Mesenchymal stem cell (in vitro differentiated cells and primary cell): ENCODE results near the gene TMEM33.

Source experiments
- DNase-seq: peaks from one replicate; pipeline ENCODE4 v3.0.0-alpha.2; 2013
- H2AFZ ChIP-seq: one replicate; pipeline ENCODE4 v1.6.1; 2013; ENCODE audit warnings: low read depth, mild to moderate bottlenecking, control low read depth, inconsistent platforms, low read length, moderate library complexity
- H2AK5ac ChIP-seq: 2 replicates; pipeline ENCODE4 v1.6.1; 2013; ENCODE audit warnings: low read length, moderate library complexity, mild to moderate bottlenecking, inconsistent platforms; ENCODE audit not compliant: severe bottlenecking
- H2BK120ac ChIP-seq: one replicate; pipeline ENCODE4 v1.6.1; 2013; ENCODE audit warnings: low read depth, mild to moderate bottlenecking, inconsistent platforms, low read length, moderate library complexity
- H2BK12ac ChIP-seq, 2 experiments: one replicate each; pipeline ENCODE4 v1.6.1; 2013; ENCODE audit warnings: inconsistent platforms in 2 of 2, low read length in 2 of 2, mild to moderate bottlenecking in 2 of 2, moderate library complexity in 2 of 2, control low read depth in 1 of 2
- H2BK15ac ChIP-seq: one replicate; pipeline ENCODE4 v1.6.1; 2013; ENCODE audit warnings: mild to moderate bottlenecking, low read depth, inconsistent platforms; ENCODE audit not compliant: poor library complexity, severe bottlenecking
- H2BK5ac ChIP-seq: 2 replicates; pipeline ENCODE4 v1.6.1; 2013; ENCODE audit warnings: low read depth, mild to moderate bottlenecking, low read length, control low read depth, inconsistent platforms; ENCODE audit not compliant: poor library complexity, severe bottlenecking
- H3K14ac ChIP-seq, 2 experiments: one replicate each; pipeline ENCODE4 v1.6.1; 2013; ENCODE audit warnings: inconsistent platforms in 2 of 2, low read length in 2 of 2, control low read depth in 1 of 2, mild to moderate bottlenecking in 1 of 2, moderate library complexity in 1 of 2
- H3K18ac ChIP-seq, 2 experiments: one replicate each; pipeline ENCODE4 v1.6.1; 2013; ENCODE audit warnings: inconsistent platforms in 2 of 2, low read length in 2 of 2, control low read depth in 1 of 2, low read depth in 1 of 2, mild to moderate bottlenecking in 1 of 2
- H3K23ac ChIP-seq, 2 experiments: one replicate each; pipeline ENCODE4 v1.6.1; 2013; ENCODE audit warnings: inconsistent platforms in 2 of 2, low read length in 2 of 2, mild to moderate bottlenecking in 2 of 2, moderate library complexity in 2 of 2, control low read depth in 1 of 2
- H3K27ac ChIP-seq: 2 replicates; pipeline ENCODE4 v1.5.1; 2013; ENCODE audit warnings: mild to moderate bottlenecking, moderate library complexity, low read length, control low read depth, inconsistent platforms; ENCODE audit not compliant: poor library complexity, severe bottlenecking
- H3K27me3 ChIP-seq, 2 experiments: 2 replicates each; pipeline versions ENCODE4 v1.6.1 to v1.7.0; 2013; ENCODE audit warnings: low read length in 2 of 2, mild to moderate bottlenecking in 2 of 2, moderate library complexity in 2 of 2, control low read depth in 1 of 2, inconsistent platforms in 1 of 2; ENCODE audit not compliant: control insufficient read depth in 1 of 2, insufficient read depth in 1 of 2
- H3K36me3 ChIP-seq, 2 experiments: 2 replicates each; pipeline versions ENCODE4 v1.6.1 to v1.7.0; 2013; ENCODE audit warnings: low read length in 2 of 2, control low read depth in 1 of 2, inconsistent platforms in 1 of 2, low read depth in 1 of 2, mild to moderate bottlenecking in 1 of 2; ENCODE audit not compliant: insufficient read depth in 2 of 2, control insufficient read depth in 1 of 2
- H3K4ac ChIP-seq, 2 experiments: one replicate each; pipeline ENCODE4 v1.6.1; 2013; ENCODE audit warnings: inconsistent platforms in 2 of 2, low read length in 2 of 2, mild to moderate bottlenecking in 2 of 2, moderate library complexity in 2 of 2, control low read depth in 1 of 2, low read depth in 1 of 2
- H3K4me1 ChIP-seq: 2 replicates; pipeline ENCODE4 v1.6.1; 2013; ENCODE audit warnings: low read depth, low read length, control low read depth; ENCODE audit not compliant: control insufficient read depth, insufficient read depth
- H3K4me2 ChIP-seq: 2 replicates; pipeline ENCODE4 v1.6.1; 2013; ENCODE audit warnings: low read length, mild to moderate bottlenecking, inconsistent platforms; ENCODE audit not compliant: poor library complexity, severe bottlenecking
- H3K4me3 ChIP-seq, 2 experiments: 2 replicates each; pipeline versions ENCODE4 v1.5.1 to v1.7.0; 2013; ENCODE audit warnings: low read length in 2 of 2, mild to moderate bottlenecking in 2 of 2, control low read depth in 1 of 2, low read depth in 1 of 2; ENCODE audit not compliant: insufficient read depth in 1 of 2
- H3K79me1 ChIP-seq: replicated peaks from 2 replicates; pipeline ENCODE4 v1.6.1; 2013; ENCODE audit warnings: mild to moderate bottlenecking, control low read depth, low read length, inconsistent platforms; ENCODE audit not compliant: poor library complexity, severe bottlenecking
- H3K9ac ChIP-seq: 2 replicates; pipeline ENCODE4 v1.7.0; 2013; ENCODE audit warnings: mild to moderate bottlenecking, low read length, moderate library complexity
- H3K9me3 ChIP-seq: 2 replicates; pipeline ENCODE4 v1.7.0; 2013; ENCODE audit warnings: mild to moderate bottlenecking, low read length; ENCODE audit not compliant: control insufficient read depth
- H4K8ac ChIP-seq: one replicate; pipeline ENCODE4 v1.6.1; 2013; ENCODE audit warnings: inconsistent platforms, mild to moderate bottlenecking, low read length, moderate library complexity
- H4K91ac ChIP-seq: one replicate; pipeline ENCODE4 v1.6.1; 2013; ENCODE audit warnings: mild to moderate bottlenecking, low read length, inconsistent platforms
- WGBS: methylation state at CpG from one replicate; pipeline ENCODE4 v1.1.7; 2013; ENCODE audit warnings: mixed read lengths; 5-methylcytosine and 5-hydroxymethylcytosine counted together

TMEM33 gene

GRCh38 chr4:41991916-41992767 is 56.9 kb downstream of the TMEM33 start:
- H3K4me1 ChIP-seq, result peaks cover 7% of the 10 kb centered on the region
- peak overlapping the region; percentile 27 for H3K4me2 ChIP-seq
- no peak overlapping the region for H3K18ac ChIP-seq
- no peaks in the 10 kb centered on the region for H3K9me3 ChIP-seq
- no peak overlapping the region for H2BK12ac ChIP-seq
- H3K27me3 ChIP-seq, result no peaks in the 10 kb centered on the region
- H3K79me1 ChIP-seq, result peaks cover 19% of the 10 kb centered on the region
- no peak overlapping the region for H3K14ac ChIP-seq
- DNase-seq, result peak; percentile 61
- H3K4ac ChIP-seq, result no peak overlapping the region
- no peak overlapping the region for H4K91ac ChIP-seq
- no peak overlapping the region for H3K27ac ChIP-seq
- no peak overlapping the region for H2AFZ ChIP-seq
- H2AK5ac ChIP-seq, result no peak overlapping the region
- H3K36me3 ChIP-seq, result peaks cover 0 to 6% of the 10 kb centered on the region in 2 experiments
- WGBS, result 89% methylated on average over 9 of the region's 10 CpGs
- H3K9ac ChIP-seq, result peak overlapping the region; percentile 98
- H4K8ac ChIP-seq, result no peak overlapping the region
- H2BK5ac ChIP-seq, result no peak overlapping the region
- H3K4me3 ChIP-seq, result peak overlapping the region in 1 of 2 experiments; percentile 84
- H3K23ac ChIP-seq, result no peak overlapping the region
- no peak overlapping the region for H2BK120ac ChIP-seq
- H2BK15ac ChIP-seq, result no peak overlapping the region

GRCh38 chr4:41992967-41993857 is 58.0 kb downstream of the TMEM33 start:
- Histone ChIP-seq H2AK5ac (no peak overlapping the region), H3K4me1 (peaks cover 7% of the 10 kb centered on the region), H4K8ac (no peak overlapping the region), H3K23ac (no peak overlapping the region), H3K27me3 (no peaks in the 10 kb centered on the region), H3K4me3 (peak overlapping the region in 1 of 2 experiments; percentile 84), H3K9ac (peak overlapping the region; percentile 98), H3K9me3 (no peaks in the 10 kb centered on the region), H2BK120ac (no peak overlapping the region), H3K36me3 (peaks cover 0 to 6% of the 10 kb centered on the region in 2 experiments), H3K79me1 (peaks cover 21% of the 10 kb centered on the region), H2BK12ac (no peak overlapping the region), H2BK5ac (no peak overlapping the region), H3K27ac (no peak overlapping the region), H3K18ac (no peak overlapping the region), H3K4ac (no peak overlapping the region), H3K4me2 (no peak overlapping the region), H2BK15ac (no peak overlapping the region), H3K14ac (no peak overlapping the region), H2AFZ (no peak overlapping the region), H4K91ac (no peak overlapping the region)
- DNase-seq, result no peak
- no CpG with 5 or more reads among the region's 4 CpGs for WGBS

- 100% methylated on average over 3 of the region's 3 CpGs for WGBS
- no peak overlapping the region for H3K14ac ChIP-seq
- peaks cover 0 to 6% of the 10 kb centered on the region in 2 experiments for H3K36me3 ChIP-seq
- no peak overlapping the region for H3K18ac ChIP-seq
- H2BK12ac ChIP-seq, result no peak overlapping the region
- no peak overlapping the region for H3K4ac ChIP-seq
- no peak overlapping the region for H2BK120ac ChIP-seq
- H3K27me3 ChIP-seq, result no peaks in the 10 kb centered on the region
- H2AFZ ChIP-seq, result no peak overlapping the region
- peaks cover 7% of the 10 kb centered on the region for H3K4me1 ChIP-seq
- H2AK5ac ChIP-seq, result no peak overlapping the region
- H3K23ac ChIP-seq, result no peak overlapping the region
- peaks cover 21% of the 10 kb centered on the region for H3K79me1 ChIP-seq
- no peak overlapping the region for H3K4me3 ChIP-seq
- no peak overlapping the region for H3K9ac ChIP-seq
- H3K9me3 ChIP-seq, result no peaks in the 10 kb centered on the region
- no peak overlapping the region for H2BK15ac ChIP-seq
- DNase-seq, result no peak
- no peak overlapping the region for H4K91ac ChIP-seq
- no peak overlapping the region for H2BK5ac ChIP-seq
- no peak overlapping the region for H4K8ac ChIP-seq
- H3K4me2 ChIP-seq, result no peak overlapping the region
- no peak overlapping the region for H3K27ac ChIP-seq
Observed at GRCh38 chr4:41994461-41994985, 59.3 kb downstream of the TMEM33 start.

GRCh38 chr4:41998019-41998418 is 62.8 kb downstream of the TMEM33 start:
- no peak overlapping the region for H3K4me2 ChIP-seq
- H3K9me3 ChIP-seq, result no peaks in the 10 kb centered on the region
- H4K8ac ChIP-seq, result no peak overlapping the region
- H2AK5ac ChIP-seq, result no peak overlapping the region
- H3K36me3 ChIP-seq, result peaks cover 6 to 12% of the 10 kb centered on the region in 2 experiments
- 100% methylated on average over 3 of the region's 3 CpGs for WGBS
- no peak overlapping the region for H3K14ac ChIP-seq
- H3K79me1 ChIP-seq, result peaks cover 14% of the 10 kb centered on the region
- H2BK12ac ChIP-seq, result no peak overlapping the region
- H4K91ac ChIP-seq, result no peak overlapping the region
- DNase-seq, result peak; percentile 5
- no peak overlapping the region for H3K27ac ChIP-seq
- no peak overlapping the region for H2BK15ac ChIP-seq
- H3K4me3 ChIP-seq, result no peak overlapping the region
- H3K18ac ChIP-seq, result no peak overlapping the region
- no peak overlapping the region for H3K23ac ChIP-seq
- no peak overlapping the region for H3K9ac ChIP-seq
- H3K4me1 ChIP-seq, result peaks cover 2% of the 10 kb centered on the region
- no peak overlapping the region for H2BK120ac ChIP-seq
- H3K27me3 ChIP-seq, result no peaks in the 10 kb centered on the region
- H2AFZ ChIP-seq, result no peak overlapping the region
- H2BK5ac ChIP-seq, result no peak overlapping the region
- H3K4ac ChIP-seq, result no peak overlapping the region
